IMR-90 (cell line): Measurements from ENCODE around the gene PLOD1. TPM values are rescaled to one million over a fixed set of nuclear protein-coding genes. Genes with fewer than 3 reads are reported as not detected.

Experiments
- ATAC-seq: fragments of 200-7000 bp; cut with Tn5 transposase; 2 replicates; pipeline ENCODE4 v1.9.1; 2020; ENCODE audit warnings: low read depth, mild to moderate bottlenecking, moderate library complexity
- BruUV-seq: library from RNA; stranded (reverse); fragments of 400-500 nt; replicated peaks from 2 replicates; lab custom pipeline; 2021; lab: Mats Ljungman, UMichigan
- CTCF ChIA-PET: fragments of 300-600 bp; formaldehyde crosslinking; extraction: SDS; loops from one replicate; lab custom pipeline; 2021; ENCODE audit warnings: antibody characterized with exemption; lab: Yijun Ruan, JAX
- POLR2A ChIA-PET: fragments of 300-600 bp; sonication (Branson Sonifier 250); formaldehyde crosslinking; loops from one replicate; lab custom pipeline; 2022; ENCODE audit warnings: antibody characterized with exemption; ENCODE audit not compliant: unreplicated experiment; lab: Charles Lee
- DNase-seq: peaks from one replicate; pipeline ENCODE4 v3.0.0; 2013
- H2AFZ ChIP-seq: replicated peaks from 2 replicates; pipeline ENCODE3; 2013; ENCODE audit warnings: low read length, mild to moderate bottlenecking; ENCODE audit not compliant: poor library complexity
- H2AK5ac ChIP-seq: 2 replicates; pipeline ENCODE4 v1.6.1; 2013; ENCODE audit warnings: low read depth, low read length, inconsistent platforms
- H2AK9ac ChIP-seq: replicated peaks from 2 replicates; pipeline ENCODE3; 2013; ENCODE audit warnings: mild to moderate bottlenecking, low read depth, low read length, moderate library complexity; ENCODE audit not compliant: poor library complexity
- H2BK120ac ChIP-seq: 2 replicates; pipeline ENCODE4 v1.6.1; 2013; ENCODE audit warnings: low read depth, low read length, inconsistent platforms
- H2BK15ac ChIP-seq: 3 replicates; pipeline ENCODE4 v1.6.1; 2013; ENCODE audit warnings: low read depth, low read length, inconsistent platforms
- H2BK20ac ChIP-seq: 2 replicates; pipeline ENCODE4 v1.6.1; 2013; ENCODE audit warnings: low read depth, mild to moderate bottlenecking, inconsistent platforms, low read length, moderate library complexity
- H2BK5ac ChIP-seq: 2 replicates; pipeline ENCODE4 v1.6.1; 2013; ENCODE audit warnings: mild to moderate bottlenecking, low read depth, low read length, inconsistent platforms; ENCODE audit not compliant: poor library complexity, severe bottlenecking
- H3K14ac ChIP-seq: replicated peaks from 2 replicates; pipeline ENCODE4 v1.6.1; 2013; ENCODE audit warnings: low read depth, low read length, inconsistent platforms
- H3K18ac ChIP-seq: 2 replicates; pipeline ENCODE4 v1.6.1; 2013; ENCODE audit warnings: low read depth, low read length, control low read depth
- H3K23ac ChIP-seq: 2 replicates; pipeline ENCODE4 v1.6.1; 2013; ENCODE audit warnings: low read depth, low read length, inconsistent platforms
- H3K27ac ChIP-seq: 2 replicates; pipeline ENCODE4 v1.5.1; 2013; ENCODE audit warnings: mild to moderate bottlenecking, control low read depth, low read length; ENCODE audit not compliant: insufficient read depth
- H3K27me3 ChIP-seq: 2 replicates; pipeline ENCODE4 v1.6.1; 2013; ENCODE audit warnings: low read length; ENCODE audit not compliant: control insufficient read depth, insufficient read depth
- H3K36me3 ChIP-seq: 2 replicates; pipeline ENCODE4 v1.6.1; 2013; ENCODE audit warnings: low read length, mixed read lengths; ENCODE audit not compliant: control insufficient read depth, insufficient read depth
- H3K4ac ChIP-seq: 2 replicates; pipeline ENCODE4 v1.6.1; 2013; ENCODE audit warnings: low read depth, low read length, inconsistent platforms
- H3K4me1 ChIP-seq: 2 replicates; pipeline ENCODE4 v1.6.1; 2013; ENCODE audit warnings: low read length, mixed read lengths; ENCODE audit not compliant: control insufficient read depth, insufficient read depth
- H3K4me2 ChIP-seq: 2 replicates; pipeline ENCODE4 v1.6.1; 2013; ENCODE audit warnings: low read depth, mild to moderate bottlenecking, control low read depth, low read length, moderate library complexity
- H3K4me3 ChIP-seq: 2 replicates; pipeline ENCODE4 v1.5.1; 2013; ENCODE audit warnings: low read depth, mild to moderate bottlenecking, control low read depth, low read length, moderate library complexity; ENCODE audit not compliant: insufficient read depth
- H3K56ac ChIP-seq: 2 replicates; pipeline ENCODE4 v1.6.1; 2013; ENCODE audit warnings: low read length, inconsistent platforms; ENCODE audit not compliant: insufficient read depth; ENCODE audit errors: extremely low read depth
- H3K79me1 ChIP-seq, 2 experiments: 2 replicates each; pipeline ENCODE4 v1.6.1; 2013; ENCODE audit warnings: low read length in 2 of 2, inconsistent platforms in 1 of 2, low read depth in 1 of 2
- H3K9ac ChIP-seq: 2 replicates; pipeline ENCODE4 v1.6.1; 2013; ENCODE audit warnings: low read depth, low read length, control low read depth
- H3K9me1 ChIP-seq: 2 replicates; pipeline ENCODE4 v1.6.1; 2013; ENCODE audit warnings: low read length, inconsistent platforms; ENCODE audit not compliant: insufficient read depth
- H3K9me3 ChIP-seq: 2 replicates; pipeline ENCODE4 v1.6.1; 2013; ENCODE audit warnings: low read length; ENCODE audit not compliant: control insufficient read depth, insufficient read depth
- H4K20me1 ChIP-seq: 2 replicates; pipeline ENCODE4 v1.6.1; 2013; ENCODE audit warnings: low read length, inconsistent platforms; ENCODE audit not compliant: insufficient read depth
- H4K5ac ChIP-seq: 2 replicates; pipeline ENCODE4 v1.6.1; 2013; ENCODE audit warnings: mild to moderate bottlenecking, low read depth, low read length, control low read depth
- H4K8ac ChIP-seq, 2 experiments: 2 replicates each; pipeline ENCODE4 v1.6.1; 2013; ENCODE audit warnings: low read depth in 2 of 2, low read length in 2 of 2, control low read depth in 1 of 2, inconsistent platforms in 1 of 2
- H4K91ac ChIP-seq: 2 replicates; pipeline ENCODE4 v1.6.1; 2013; ENCODE audit warnings: low read depth, low read length, inconsistent platforms; ENCODE audit not compliant: insufficient read depth
- CHD1 ChIP-seq: IDR thresholded peaks from 2 replicates; pipeline ENCODE4 v1.6.1; 2012; ENCODE audit warnings: low read depth, low read length, improper control_type of control experiment
- CTCF ChIP-seq: conservative IDR thresholded peaks from 2 replicates; pipeline ENCODE4 v1.5.1; 2012; ENCODE audit warnings: mild to moderate bottlenecking, low read depth, low read length, improper control_type of control experiment
- MAFK ChIP-seq: IDR thresholded peaks from 2 replicates; pipeline ENCODE4 v1.6.1; 2012; ENCODE audit warnings: low read depth, low read length, improper control_type of control experiment
- MAZ ChIP-seq: IDR thresholded peaks from 2 replicates; pipeline ENCODE4 v1.6.1; 2012; ENCODE audit warnings: low read depth, mild to moderate bottlenecking, low read length, improper control_type of control experiment, moderate library complexity, borderline replicate concordance
- POLR2A ChIP-seq: IDR thresholded peaks from 2 replicates; pipeline ENCODE4 v1.6.1; 2012; ENCODE audit warnings: mild to moderate bottlenecking, low read depth, low read length
- SMC3 ChIP-seq: fragments of 150-350 bp; IDR thresholded peaks from 2 replicates; pipeline ENCODE4 v1.6.1; 2016; ENCODE audit warnings: low read depth, mild to moderate bottlenecking, antibody characterized with exemption, low read length, moderate library complexity
- WGBS, 2 experiments: methylation state at CpG; one replicate each; pipeline versions ENCODE4 v1.1.5 to v1.1.7; 2013; ENCODE audit warnings: missing lambda C conversion rate in 2 of 2; ENCODE audit not compliant: insufficient read length in 1 of 2; ENCODE audit errors: extremely low coverage in 2 of 2; 5-methylcytosine and 5-hydroxymethylcytosine counted together
- dilution Hi-C: fragments of 300-500 bp; cut with HindIII; formaldehyde crosslinking; loops from one replicate; pipeline ENCODE4 v1.14.3; 2018; ENCODE audit warnings: low sequenced_read_pairs; ENCODE audit not compliant: unreplicated experiment
- in situ Hi-C: fragments of 300-500 bp; cut with MboI; formaldehyde crosslinking; loops from 3 replicates; pipeline ENCODE4 v1.14.3; 2019; ENCODE audit warnings: low sequenced_read_pairs, inconsistent platforms, mixed read lengths
- intact Hi-C: fragments of 100-400 bp; cut with micrococcal nuclease; formaldehyde crosslinking; loops from 2 replicates; pipeline ENCODE4 v1.10.0; 2022
- polyA plus RNA-seq, 3 experiments: library from polyadenylated mRNA; depleted of rRNA; stranded (reverse); fragments of >200 nt; gene quantifications; 2 replicates each; pipeline ENCODE4 v1.2.3, GENCODE V29; 2012; ENCODE audit warnings: low replicate concordance in 1 of 3
- total RNA-seq: library from RNA; depleted of rRNA; stranded (reverse); fragments of >200 nt; gene quantifications from 2 replicates; pipeline ENCODE4 v1.2.3, GENCODE V29; 2012
- TF ChIP-seq, protein P1 (sequence below): fragments of 150-350 bp; IDR thresholded peaks from 2 replicates; pipeline ENCODE4 v1.6.1; 2017; ENCODE audit warnings: mild to moderate bottlenecking, antibody characterized with exemption, low read length, low read depth

Gene PLOD1
- total and polyA plus RNA-seq, 2 of the 4 experiments (the other 2 are of a cell fraction), result 283 to 609 TPM

- H3K9ac ChIP-seq, result no peak overlapping the region
- in situ Hi-C loops (no loop called here), dilution Hi-C loops (no loop called here), intact Hi-C loops (no loop called here)
- no peak overlapping the region for H2BK120ac ChIP-seq
- peak; percentile 32 for ATAC-seq
- H3K79me1 ChIP-seq, result peaks cover 36 to 47% of the 10 kb centered on the region in 2 experiments
- H2AFZ ChIP-seq, result no peak overlapping the region
- H3K27me3 ChIP-seq, result no peaks in the 10 kb centered on the region
- H3K9me1 ChIP-seq, result peaks cover 8% of the 10 kb centered on the region; the same call in 1 of the 2 replicates
- H4K5ac ChIP-seq, result no peak overlapping the region
- H2BK20ac ChIP-seq, result no peak overlapping the region
- peak overlapping the region; percentile 37 for H2AK9ac ChIP-seq
- H4K20me1 ChIP-seq, result peaks cover 19% of the 10 kb centered on the region
- BruUV-seq, result no TSS peak
- TF ChIP-seq, protein P1, sequence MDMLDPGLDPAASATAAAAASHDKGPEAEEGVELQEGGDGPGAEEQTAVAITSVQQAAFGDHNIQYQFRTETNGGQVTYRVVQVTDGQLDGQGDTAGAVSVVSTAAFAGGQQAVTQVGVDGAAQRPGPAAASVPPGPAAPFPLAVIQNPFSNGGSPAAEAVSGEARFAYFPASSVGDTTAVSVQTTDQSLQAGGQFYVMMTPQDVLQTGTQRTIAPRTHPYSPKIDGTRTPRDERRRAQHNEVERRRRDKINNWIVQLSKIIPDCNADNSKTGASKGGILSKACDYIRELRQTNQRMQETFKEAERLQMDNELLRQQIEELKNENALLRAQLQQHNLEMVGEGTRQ, result no peak
- TF ChIP-seq POLR2A (no peak), MAZ (no peak), CHD1 (no peak), MAFK (no peak), SMC3 (no peak), CTCF (no peak)
- H3K27ac ChIP-seq, result no peak overlapping the region
- no peak overlapping the region for H3K23ac ChIP-seq
- no peak overlapping the region for H3K4me3 ChIP-seq
- no peaks in the 10 kb centered on the region for H3K4me1 ChIP-seq
- H3K14ac ChIP-seq, result no peak overlapping the region
- no peak overlapping the region for H3K56ac ChIP-seq
- no peak overlapping the region for H4K8ac ChIP-seq
- DNase-seq, result peak; percentile 58
- H2BK15ac ChIP-seq, result no peak overlapping the region
- no peak overlapping the region for H2AK5ac ChIP-seq
- WGBS, 2 experiments, result 91% methylated on average over 4 of the region's 10 CpGs; no CpG with 5 or more reads in 1 of the 2 experiments
- ChIA-PET CTCF (no interaction called here), POLR2A (no interaction called here)
- H3K18ac ChIP-seq, result no peak overlapping the region
- H3K4ac ChIP-seq, result peak overlapping the region; percentile 19; the same call in 1 of the 2 replicates
- H3K36me3 ChIP-seq, result peaks cover 50% of the 10 kb centered on the region
- no peak overlapping the region for H3K4me2 ChIP-seq
- 0 out of 2 replicates have a peak overlapping the region, but pooled peaks have one; percentile 4 for H4K91ac ChIP-seq
- peak overlapping the region; percentile 11 for H2BK5ac ChIP-seq
- no peaks in the 10 kb centered on the region for H3K9me3 ChIP-seq
Observed at GRCh38 chr1:11990303-11991032, 56.0 kb downstream of the PLOD1 start.
